Esophagus squamous epithelium (tissue), 5 donors: ENCODE measurements around the gene PCSK5. TPM values are rescaled to one million over a fixed set of nuclear protein-coding genes. Genes with fewer than 3 reads are reported as not detected.

Source experiments
- DNase-seq: peaks from one replicate; lab custom pipeline; 2025; lab: John Stamatoyannopoulos, UW
- H3K27ac ChIP-seq, 4 donors: fragments of 200-600 bp; sonication (generic); one replicate each; pipeline ENCODE4 v1.5.1; 2016 to 2019; ENCODE audit warnings: mild to moderate bottlenecking in 1 of 4
- H3K27me3 ChIP-seq, 4 donors: fragments of 200-600 bp; sonication (generic); 1 replicate in 3 of 4; 2 replicates in 1 of 4; pipeline versions ENCODE4 v1.5.1 to v1.6.0; 2017 to 2021; ENCODE audit warnings: antibody characterized with exemption in 1 of 4
- H3K36me3 ChIP-seq, 3 donors: fragments of 200-600 bp; sonication (generic); one replicate each; pipeline ENCODE4 v1.5.1; 2016 to 2019
- H3K4me1 ChIP-seq, 3 donors: fragments of 200-600 bp; sonication (generic); one replicate each; pipeline ENCODE4 v1.5.1; 2017 to 2019
- H3K4me3 ChIP-seq, 4 donors: fragments of 200-600 bp; sonication (generic); 1 replicate in 3 of 4; 2 replicates in 1 of 4; pipeline ENCODE4 v1.5.1; 2016 to 2019; ENCODE audit warnings: mild to moderate bottlenecking in 2 of 4, moderate library complexity in 1 of 4
- H3K9me3 ChIP-seq, 3 donors: fragments of 200-600 bp; sonication (generic); one replicate each; pipeline ENCODE4 v1.5.1; 2016 to 2019
- CTCF ChIP-seq, 6 experiments: fragments of 450-650 bp in 4 of 6; fragments of 200-600 bp in 2 of 6; sonication (generic) in 2 of 6; IDR thresholded peaks; one replicate each; pipeline ENCODE4 v1.5.1; 2016 to 2019; ENCODE audit warnings: antibody characterized with exemption in 6 of 6, mild to moderate bottlenecking in 4 of 6, moderate library complexity in 4 of 6
- POLR2A ChIP-seq, 4 donors: fragments of 450-650 bp; IDR thresholded peaks; one replicate each; pipeline ENCODE4 v1.6.1; 2017; ENCODE audit warnings: antibody characterized with exemption in 4 of 4, mild to moderate bottlenecking in 4 of 4, moderate library complexity in 3 of 4
- whole genome bisulfite sequencing, 2 donors: methylation state at CpG; one replicate each; pipeline ENCODE4 v1.1.5; 2018; 5-methylcytosine and 5-hydroxymethylcytosine counted together
- intact Hi-C: fragments of 100-400 bp; cut with DNase I; formaldehyde crosslinking; loops from one replicate; pipeline ENCODE4 v1.15.0; 2022
- total RNA-seq, 4 donors: library from RNA; depleted of rRNA; stranded (reverse); fragments of >200 nt; gene quantifications; one replicate each; pipeline ENCODE4 v1.1.0, GENCODE V29; 2016
- donor health status: DM: yes; HTN: yes; CAD: no.

PCSK5 gene
- total RNA-seq, 4 donors from 2014 or later: 8.4 to 33.8 (median 24.2) TPM

GRCh38 chr9:75914883-75915452, 24.5 kb downstream of the PCSK5 start:
- Histone ChIP-seq H3K9me3 (no peaks in the 10 kb centered on the region), H3K27me3 (no peaks in the 10 kb centered on the region), H3K4me1 (peaks cover 0 to 42% (median 0%) of the 10 kb centered on the region in 3 donors), H3K4me3 (no peak overlapping the region), H3K27ac (no peak overlapping the region), H3K36me3 (no peaks in the 10 kb centered on the region)
- intact Hi-C loops: no loop called here
- 70 to 85% methylated on average over 4 of the region's 4 CpGs for WGBS, 2 donors
- TF ChIP-seq CTCF (IDR thresholded peaks at IDR 0.05): no peak
- no peak for TF ChIP-seq POLR2A (IDR thresholded peaks at IDR 0.05)
- no peak for DNase-seq

GRCh38 chr9:75918154-75918553, 27.7 kb downstream of the PCSK5 start:
- peak overlapping the region in 2 of 4 donors; percentile 12 to 56 for H3K27ac ChIP-seq
- H3K4me1 ChIP-seq: peaks cover 0 to 21% (median 0%) of the 10 kb centered on the region in 3 donors
- H3K4me3 ChIP-seq: no peak overlapping the region
- H3K9me3 ChIP-seq: no peaks in the 10 kb centered on the region
- WGBS, 2 donors: 39 to 52% methylated on average over 3 of the region's 3 CpGs
- H3K27me3 ChIP-seq: no peaks in the 10 kb centered on the region
- no peak for TF ChIP-seq POLR2A (IDR thresholded peaks at IDR 0.05)
- TF ChIP-seq CTCF (IDR thresholded peaks at IDR 0.05): no peak
- no peaks in the 10 kb centered on the region for H3K36me3 ChIP-seq
- DNase-seq: no peak
- intact Hi-C loops: no loop called here

GRCh38 chr9:75918909-75919308, 28.4 kb downstream of the PCSK5 start:
- no peak for TF ChIP-seq POLR2A (IDR thresholded peaks at IDR 0.05)
- TF ChIP-seq CTCF (IDR thresholded peaks at IDR 0.05): no peak
- H3K4me1 ChIP-seq: peaks cover 0 to 21% (median 0%) of the 10 kb centered on the region in 3 donors
- no peaks in the 10 kb centered on the region for H3K27me3 ChIP-seq
- H3K4me3 ChIP-seq: no peak overlapping the region
- intact Hi-C loops: no loop called here
- H3K9me3 ChIP-seq: no peaks in the 10 kb centered on the region
- peak overlapping the region in 2 of 4 donors; percentile 12 to 56 for H3K27ac ChIP-seq
- no peaks in the 10 kb centered on the region for H3K36me3 ChIP-seq
- 72 to 80% methylated on average over 3 of the region's 3 CpGs for WGBS, 2 donors
- no peak for DNase-seq

GRCh38 chr9:75921391-75922127, 31.1 kb downstream of the PCSK5 start:
- Histone ChIP-seq H3K4me3 (no peak overlapping the region), H3K27me3 (no peaks in the 10 kb centered on the region), H3K27ac (no peak overlapping the region), H3K9me3 (no peaks in the 10 kb centered on the region), H3K36me3 (no peaks in the 10 kb centered on the region), H3K4me1 (peaks cover 0 to 21% (median 4%) of the 10 kb centered on the region in 3 donors)
- intact Hi-C loops: no loop called here
- TF ChIP-seq CTCF (IDR thresholded peaks at IDR 0.05) (no peak), POLR2A (IDR thresholded peaks at IDR 0.05) (no peak)
- 75 to 83% methylated on average over 5 of the region's 5 CpGs for WGBS, 2 donors
- DNase-seq: no peak

GRCh38 chr9:75926385-75926784, 35.9 kb downstream of the PCSK5 start:
- 40 to 46% methylated on average over 2 of the region's 2 CpGs for WGBS, 2 donors
- intact Hi-C loops: no loop called here
- Histone ChIP-seq H3K27me3 (no peaks in the 10 kb centered on the region), H3K36me3 (no peaks in the 10 kb centered on the region), H3K9me3 (no peaks in the 10 kb centered on the region), H3K4me3 (no peak overlapping the region), H3K27ac (no peak overlapping the region), H3K4me1 (peaks cover 0 to 16% (median 8%) of the 10 kb centered on the region in 3 donors)
- TF ChIP-seq POLR2A (IDR thresholded peaks at IDR 0.05) (no peak), CTCF (IDR thresholded peaks at IDR 0.05) (no peak)
- no peak for DNase-seq
